Hepatocyte (in vitro differentiated cells): ENCODE data around the gene NAA38. TPM values are rescaled to one million over a fixed set of nuclear protein-coding genes. Genes with fewer than 3 reads are reported as not detected.

Experiments used
- DNase-seq: peaks from one replicate; pipeline ENCODE4 v3.0.0-alpha.2; 2016; ENCODE audit warnings: low spot score
- H2AFZ ChIP-seq: fragments of 200-600 bp; sonication (generic); 2 replicates; pipeline ENCODE4 v1.6.0; 2016; ENCODE audit warnings: antibody characterized with exemption, mild to moderate bottlenecking
- H3K27ac ChIP-seq: fragments of 200-600 bp; sonication (generic); 2 replicates; pipeline ENCODE4 v1.5.1; 2016; ENCODE audit warnings: mild to moderate bottlenecking
- H3K27me3 ChIP-seq: fragments of 200-600 bp; sonication (generic); 2 replicates; pipeline ENCODE4 v1.6.1; 2016
- H3K36me3 ChIP-seq: fragments of 200-600 bp; sonication (generic); replicated peaks from 2 replicates; pipeline ENCODE4 v1.5.1; 2016; ENCODE audit warnings: low read depth; ENCODE audit not compliant: insufficient read depth
- H3K4me1 ChIP-seq: fragments of 200-600 bp; sonication (generic); 2 replicates; pipeline ENCODE4 v1.5.1; 2016; ENCODE audit warnings: mild to moderate bottlenecking, moderate library complexity; ENCODE audit not compliant: insufficient read depth
- H3K4me2 ChIP-seq: fragments of 200-600 bp; sonication (generic); 2 replicates; pipeline ENCODE4 v1.6.0; 2016
- H3K4me3 ChIP-seq: fragments of 200-600 bp; sonication (generic); 2 replicates; pipeline ENCODE4 v1.5.1; 2016; ENCODE audit warnings: mild to moderate bottlenecking
- H3K79me2 ChIP-seq: fragments of 200-600 bp; sonication (generic); 2 replicates; pipeline ENCODE4 v1.6.0; 2017; ENCODE audit warnings: mild to moderate bottlenecking
- H3K9me2 ChIP-seq: fragments of 200-600 bp; sonication (generic); replicated peaks from 2 replicates; pipeline ENCODE4 v1.6.0; 2017; ENCODE audit warnings: mild to moderate bottlenecking; ENCODE audit not compliant: insufficient read depth
- H3K9me3 ChIP-seq: fragments of 200-600 bp; sonication (generic); 2 replicates; pipeline ENCODE4 v1.5.1; 2016; ENCODE audit warnings: low read depth, mild to moderate bottlenecking
- H4K20me1 ChIP-seq: fragments of 200-600 bp; sonication (generic); 2 replicates; pipeline ENCODE4 v1.6.0; 2016; ENCODE audit warnings: mild to moderate bottlenecking; ENCODE audit not compliant: insufficient read depth, poor library complexity, severe bottlenecking
- EZH2 ChIP-seq: fragments of 200-600 bp; sonication (generic); IDR thresholded peaks from 2 replicates; pipeline ENCODE4 v1.6.1; 2016; ENCODE audit warnings: antibody characterized with exemption, mild to moderate bottlenecking, borderline replicate concordance
- EZH2phosphoT487 ChIP-seq: fragments of 200-600 bp; sonication (generic); IDR thresholded peaks from one replicate; pipeline ENCODE4 v1.6.1; 2018; ENCODE audit warnings: antibody characterized with exemption, mild to moderate bottlenecking, low read depth, moderate library complexity; ENCODE audit not compliant: unreplicated experiment, severe bottlenecking
- WGBS: methylation state at CpG from one replicate; pipeline ENCODE4 v1.1.6; 2016; ENCODE audit warnings: low lambda C conversion rate; ENCODE audit errors: missing lambda C conversion rate; 5-methylcytosine and 5-hydroxymethylcytosine counted together
- polyA plus RNA-seq: library from polyadenylated mRNA; unstranded; fragments of >200 nt; fragmentation: Nextera tagmentation; extraction: Ambion mirVana; gene quantifications from 2 replicates; pipeline ENCODE4 v1.2.1, GENCODE V29; 2016
- total RNA-seq: library from RNA; depleted of rRNA; stranded (reverse); fragments of >200 nt; gene quantifications from 2 replicates; pipeline ENCODE4 v1.2.3, GENCODE V29; 2014
- TF ChIP-seq, protein P1 (sequence below): fragments of 200-600 bp; sonication (generic); IDR thresholded peaks from 2 replicates; pipeline ENCODE4 v1.5.1; 2016; ENCODE audit warnings: antibody characterized with exemption, mild to moderate bottlenecking; ENCODE audit not compliant: poor library complexity

Gene NAA38
- total and polyA plus RNA-seq, 2 experiments from 2014 or later = 66.0 to 147 TPM

DNA sequence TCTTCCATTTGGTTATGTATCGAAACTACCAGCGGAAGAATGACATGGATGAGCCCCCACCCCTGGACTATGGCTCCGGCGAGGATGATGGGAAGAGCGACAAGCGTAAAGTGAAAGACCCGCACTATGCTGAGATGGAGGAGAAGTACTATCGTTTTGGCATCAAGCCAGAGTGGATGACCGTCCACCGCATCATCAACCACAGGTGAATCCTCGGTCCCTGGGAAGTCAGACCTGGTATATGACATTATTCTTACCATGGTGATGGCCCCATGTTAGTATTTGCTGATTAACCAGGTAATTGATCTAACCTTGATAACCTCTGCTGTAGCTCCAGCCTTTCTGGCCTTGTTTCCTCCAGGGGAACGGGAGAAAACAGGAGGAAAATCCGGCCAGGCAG lies 39.7 kb upstream of the NAA38 start:
- Histone ChIP-seq H3K79me2 (peaks cover 6% of the 10 kb centered on the region), H3K4me1 (no peaks in the 10 kb centered on the region), H3K27ac (no peak overlapping the region), H3K9me3 (no peaks in the 10 kb centered on the region), H3K27me3 (no peaks in the 10 kb centered on the region), H3K36me3 (no peaks in the 10 kb centered on the region), H3K4me3 (no peak overlapping the region), H4K20me1 (no peaks in the 10 kb centered on the region), H3K4me2 (no peak overlapping the region), H2AFZ (no peak overlapping the region), H3K9me2 (no peaks in the 10 kb centered on the region)
- WGBS = 89% methylated on average over 13 of the region's 13 CpGs
- no peak for TF ChIP-seq EZH2
- TF ChIP-seq EZH2phosphoT487 = no peak
- DNase-seq = no peak

DNA sequence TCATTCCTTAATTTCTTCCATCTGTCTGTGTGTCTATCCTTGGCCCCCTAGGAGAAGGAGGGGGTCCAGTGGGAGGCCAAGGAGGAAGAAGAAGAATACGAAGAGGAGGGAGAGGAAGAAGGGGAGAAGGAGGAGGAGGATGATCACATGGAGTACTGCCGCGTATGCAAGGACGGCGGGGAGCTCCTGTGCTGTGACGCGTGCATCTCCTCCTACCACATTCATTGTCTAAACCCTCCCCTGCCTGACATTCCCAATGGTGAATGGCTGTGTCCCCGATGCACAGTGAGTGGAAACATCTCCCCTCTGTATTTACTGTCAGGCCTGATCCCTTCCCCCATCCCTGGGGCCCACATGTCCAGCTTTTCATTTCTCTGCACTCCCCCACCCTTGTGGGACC lies 37.5 kb upstream of the NAA38 start:
- H3K79me2 ChIP-seq = peaks cover 28% of the 10 kb centered on the region
- 98% methylated on average over 6 of the region's 8 CpGs for WGBS
- peaks cover 4% of the 10 kb centered on the region for H3K4me1 ChIP-seq
- no peak for DNase-seq
- peaks cover 5% of the 10 kb centered on the region for H4K20me1 ChIP-seq
- H3K4me3 ChIP-seq = no peak overlapping the region
- no peak overlapping the region for H3K4me2 ChIP-seq
- no peak overlapping the region for H3K27ac ChIP-seq
- no peaks in the 10 kb centered on the region for H3K9me2 ChIP-seq
- no peaks in the 10 kb centered on the region for H3K9me3 ChIP-seq
- H2AFZ ChIP-seq = no peak overlapping the region
- H3K27me3 ChIP-seq = no peaks in the 10 kb centered on the region
- H3K36me3 ChIP-seq = no peaks in the 10 kb centered on the region
- TF ChIP-seq EZH2 (no peak), EZH2phosphoT487 (no peak)
- TF ChIP-seq, protein P1, sequence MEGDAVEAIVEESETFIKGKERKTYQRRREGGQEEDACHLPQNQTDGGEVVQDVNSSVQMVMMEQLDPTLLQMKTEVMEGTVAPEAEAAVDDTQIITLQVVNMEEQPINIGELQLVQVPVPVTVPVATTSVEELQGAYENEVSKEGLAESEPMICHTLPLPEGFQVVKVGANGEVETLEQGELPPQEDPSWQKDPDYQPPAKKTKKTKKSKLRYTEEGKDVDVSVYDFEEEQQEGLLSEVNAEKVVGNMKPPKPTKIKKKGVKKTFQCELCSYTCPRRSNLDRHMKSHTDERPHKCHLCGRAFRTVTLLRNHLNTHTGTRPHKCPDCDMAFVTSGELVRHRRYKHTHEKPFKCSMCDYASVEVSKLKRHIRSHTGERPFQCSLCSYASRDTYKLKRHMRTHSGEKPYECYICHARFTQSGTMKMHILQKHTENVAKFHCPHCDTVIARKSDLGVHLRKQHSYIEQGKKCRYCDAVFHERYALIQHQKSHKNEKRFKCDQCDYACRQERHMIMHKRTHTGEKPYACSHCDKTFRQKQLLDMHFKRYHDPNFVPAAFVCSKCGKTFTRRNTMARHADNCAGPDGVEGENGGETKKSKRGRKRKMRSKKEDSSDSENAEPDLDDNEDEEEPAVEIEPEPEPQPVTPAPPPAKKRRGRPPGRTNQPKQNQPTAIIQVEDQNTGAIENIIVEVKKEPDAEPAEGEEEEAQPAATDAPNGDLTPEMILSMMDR = no peak

DNA sequence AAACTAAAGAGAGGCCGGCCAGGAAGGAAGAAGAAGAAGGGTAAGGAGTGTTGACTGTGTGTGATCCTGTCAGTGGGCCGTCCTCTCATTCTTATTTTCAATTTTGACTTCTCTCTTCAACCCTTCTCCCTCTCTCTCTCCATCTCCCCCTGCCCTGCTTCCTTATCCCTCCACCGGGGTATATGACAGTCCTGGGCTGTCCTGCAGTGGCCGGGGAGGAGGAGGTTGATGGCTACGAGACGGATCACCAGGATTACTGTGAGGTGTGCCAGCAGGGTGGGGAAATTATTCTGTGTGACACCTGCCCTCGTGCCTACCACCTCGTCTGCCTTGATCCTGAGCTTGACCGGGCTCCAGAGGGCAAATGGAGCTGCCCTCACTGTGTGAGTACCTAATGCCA lies 36.9 kb upstream of the NAA38 start:
- H3K4me2 ChIP-seq = no peak overlapping the region
- peaks cover 11% of the 10 kb centered on the region for H3K4me1 ChIP-seq
- no peaks in the 10 kb centered on the region for H3K27me3 ChIP-seq
- no peak for TF ChIP-seq EZH2
- TF ChIP-seq, protein P1 = no peak
- no peak for TF ChIP-seq EZH2phosphoT487
- no peak overlapping the region for H2AFZ ChIP-seq
- no peaks in the 10 kb centered on the region for H3K36me3 ChIP-seq
- H3K9me3 ChIP-seq = no peaks in the 10 kb centered on the region
- 96% methylated on average over 9 of the region's 9 CpGs for WGBS
- H3K27ac ChIP-seq = no peak overlapping the region
- peaks cover 35% of the 10 kb centered on the region for H3K79me2 ChIP-seq
- H3K9me2 ChIP-seq = no peaks in the 10 kb centered on the region
- peaks cover 7% of the 10 kb centered on the region for H4K20me1 ChIP-seq
- DNase-seq = no peak
- no peak overlapping the region for H3K4me3 ChIP-seq

DNA sequence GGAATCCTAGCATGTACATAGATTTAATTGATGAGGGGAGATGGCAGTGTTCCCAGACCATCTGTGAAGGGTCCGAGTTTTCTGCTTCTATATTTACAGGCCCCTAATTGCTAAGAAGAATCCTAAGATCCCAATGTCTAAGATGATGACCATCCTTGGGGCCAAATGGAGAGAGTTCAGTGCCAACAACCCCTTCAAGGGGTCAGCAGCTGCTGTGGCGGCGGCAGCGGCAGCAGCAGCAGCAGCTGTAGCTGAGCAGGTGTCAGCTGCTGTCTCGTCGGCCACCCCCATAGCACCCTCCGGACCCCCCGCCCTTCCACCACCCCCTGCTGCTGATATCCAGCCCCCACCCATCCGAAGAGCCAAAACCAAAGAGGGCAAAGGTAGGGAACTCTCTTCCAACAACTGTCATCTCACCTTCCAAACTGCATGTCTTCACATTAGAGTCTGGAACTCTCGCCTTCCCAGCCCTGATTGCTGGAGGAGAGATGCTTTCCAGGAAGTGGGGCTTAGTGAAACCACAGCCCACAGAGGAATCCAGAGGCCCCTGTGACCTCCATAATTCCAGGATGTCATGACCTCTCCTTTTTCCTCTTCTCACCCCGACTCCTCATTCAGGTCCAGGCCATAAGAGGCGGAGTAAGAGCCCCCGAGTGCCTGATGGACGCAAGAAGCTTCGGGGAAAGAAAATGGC lies 36.0 kb upstream of the NAA38 start:
- H3K27me3 ChIP-seq = no peaks in the 10 kb centered on the region
- no peak overlapping the region for H3K27ac ChIP-seq
- H3K4me3 ChIP-seq = no peak overlapping the region
- H3K9me2 ChIP-seq = no peaks in the 10 kb centered on the region
- H2AFZ ChIP-seq = no peak overlapping the region
- no peaks in the 10 kb centered on the region for H3K9me3 ChIP-seq
- no peak for DNase-seq
- no peaks in the 10 kb centered on the region for H3K36me3 ChIP-seq
- H3K79me2 ChIP-seq = peaks cover 41% of the 10 kb centered on the region
- H3K4me1 ChIP-seq = peaks cover 19% of the 10 kb centered on the region
- TF ChIP-seq EZH2 = no peak
- TF ChIP-seq EZH2phosphoT487 = no peak
- no peak overlapping the region for H3K4me2 ChIP-seq
- WGBS = 93% methylated on average over 15 of the region's 15 CpGs
- peaks cover 7% of the 10 kb centered on the region for H4K20me1 ChIP-seq
